Measurements from ENCODE around the gene OR6A2. TPM values are rescaled to one million over a fixed set of nuclear protein-coding genes. Genes with fewer than 3 reads are reported as not detected.
"Not testable (repeated sequence)": the region's sequence is repeated elsewhere in the genome, so short reads cannot be mapped to it uniquely, and the experiment has no call there.

OR6A2 gene
- total and polyA plus RNA-seq, 2 experiments from 2014 or later = 0.20 TPM; not detected in 1

GRCh38 chr11:6812390-6813005 is 13.0 kb upstream of the OR6A2 start:
- Histone ChIP-seq H3K9me3 (ENCODE audit: low read depth) (no peaks in the 10 kb centered on the region), H3K4me1 (ENCODE audit: insufficient read depth) (no peaks in the 10 kb centered on the region), H2AFZ (no peak overlapping the region), H3K79me2 (no peaks in the 10 kb centered on the region), H3K36me3 (replicated peaks; ENCODE audit: insufficient read depth, low read depth) (no peaks in the 10 kb centered on the region), H3K27me3 (no peaks in the 10 kb centered on the region), H4K20me1 (ENCODE audit: insufficient read depth, poor library complexity, severe bottlenecking) (no peaks in the 10 kb centered on the region), H3K27ac (no peak overlapping the region), H3K9me2 (replicated peaks; ENCODE audit: insufficient read depth) (no peaks in the 10 kb centered on the region), H3K4me3 (no peak overlapping the region), H3K4me2 (no peak overlapping the region)
- DNase-seq (ENCODE audit: low spot score) = peak; percentile 56
- peak; percentile 84 for TF ChIP-seq CTCF (IDR thresholded peaks at IDR 0.05; ENCODE audit: poor library complexity)
- TF ChIP-seq EZH2 (IDR thresholded peaks at IDR 0.05; ENCODE audit: borderline replicate concordance) = no peak
- 23% methylated on average over 6 of the region's 6 CpGs for WGBS (ENCODE audit: low lambda C conversion rate, missing lambda C conversion rate)

GRCh38 chr11:6801075-6801474 is 1.6 kb upstream of the OR6A2 start:
- not testable (repeated sequence) for H3K36me3 ChIP-seq (replicated peaks; ENCODE audit: insufficient read depth, low read depth); H3K4me2 ChIP-seq; H3K4me3 ChIP-seq; H2AFZ ChIP-seq; DNase-seq (ENCODE audit: low spot score); H3K27ac ChIP-seq; H3K4me1 ChIP-seq (ENCODE audit: insufficient read depth); H3K9me2 ChIP-seq (replicated peaks; ENCODE audit: insufficient read depth); H3K9me3 ChIP-seq (ENCODE audit: low read depth); H3K79me2 ChIP-seq; H4K20me1 ChIP-seq (ENCODE audit: insufficient read depth, poor library complexity, severe bottlenecking); H3K27me3 ChIP-seq

GRCh38 chr11:6794639-6795038 is 4.8 kb downstream of the OR6A2 start:
- Histone ChIP-seq H3K4me3 (no peak overlapping the region), H3K79me2 (no peaks in the 10 kb centered on the region), H3K4me2 (no peak overlapping the region), H3K9me2 (replicated peaks; ENCODE audit: insufficient read depth) (no peaks in the 10 kb centered on the region), H2AFZ (no peak overlapping the region), H3K9me3 (ENCODE audit: low read depth) (no peaks in the 10 kb centered on the region), H3K27me3 (no peaks in the 10 kb centered on the region), H4K20me1 (ENCODE audit: insufficient read depth, poor library complexity, severe bottlenecking) (no peaks in the 10 kb centered on the region), H3K4me1 (ENCODE audit: insufficient read depth) (no peaks in the 10 kb centered on the region), H3K36me3 (replicated peaks; ENCODE audit: insufficient read depth, low read depth) (no peaks in the 10 kb centered on the region), H3K27ac (no peak overlapping the region)
- 84% methylated on average over 4 of the region's 4 CpGs for WGBS (ENCODE audit: low lambda C conversion rate, missing lambda C conversion rate)
- TF ChIP-seq CTCF (IDR thresholded peaks at IDR 0.05; ENCODE audit: poor library complexity) = no peak
- no peak for TF ChIP-seq EZH2phosphoT487 (IDR thresholded peaks at IDR 0.05; ENCODE audit: low read depth, severe bottlenecking, unreplicated experiment)
- TF ChIP-seq EZH2 (IDR thresholded peaks at IDR 0.05; ENCODE audit: borderline replicate concordance) = no peak
- DNase-seq (ENCODE audit: low spot score) = no peak

GRCh38 chr11:6790546-6790945 is 8.9 kb downstream of the OR6A2 start:
- Histone ChIP-seq H3K27ac (no peak overlapping the region), H3K4me3 (no peak overlapping the region), H3K36me3 (replicated peaks; ENCODE audit: insufficient read depth, low read depth) (no peaks in the 10 kb centered on the region), H3K9me3 (ENCODE audit: low read depth) (no peaks in the 10 kb centered on the region), H3K27me3 (no peaks in the 10 kb centered on the region), H3K4me2 (no peak overlapping the region), H2AFZ (no peak overlapping the region), H3K79me2 (no peaks in the 10 kb centered on the region), H3K9me2 (replicated peaks; ENCODE audit: insufficient read depth) (no peaks in the 10 kb centered on the region), H3K4me1 (ENCODE audit: insufficient read depth) (no peaks in the 10 kb centered on the region), H4K20me1 (ENCODE audit: insufficient read depth, poor library complexity, severe bottlenecking) (no peaks in the 10 kb centered on the region)
- DNase-seq (ENCODE audit: low spot score) = no peak
- TF ChIP-seq CTCF (IDR thresholded peaks at IDR 0.05; ENCODE audit: poor library complexity) = no peak
- no peak for TF ChIP-seq EZH2phosphoT487 (IDR thresholded peaks at IDR 0.05; ENCODE audit: low read depth, severe bottlenecking, unreplicated experiment)
- no peak for TF ChIP-seq EZH2 (IDR thresholded peaks at IDR 0.05; ENCODE audit: borderline replicate concordance)
- 87% methylated on average over 2 of the region's 2 CpGs for WGBS (ENCODE audit: low lambda C conversion rate, missing lambda C conversion rate)
